Left kidney (tissue), 2 donors: Measurements from ENCODE around the gene PMM1. TPM values are rescaled to one million over a fixed set of nuclear protein-coding genes. Genes with fewer than 3 reads are reported as not detected.
"Not testable (repeated sequence)": the region's sequence is repeated elsewhere in the genome, so short reads cannot be mapped to it uniquely, and the experiment has no call there.

Source experiments
- DNase-seq: peaks from one replicate; pipeline ENCODE4 v3.0.0-alpha.2; 2013
- polyA plus RNA-seq: library from polyadenylated mRNA; unstranded; fragments of 120-200 nt; gene quantifications from one replicate; pipeline ENCODE4 v1.2.1, GENCODE V29; 2013; ENCODE audit not compliant: insufficient read length

PMM1 gene
- polyA plus RNA-seq, 1 donor, result 49.1 TPM

DNA sequence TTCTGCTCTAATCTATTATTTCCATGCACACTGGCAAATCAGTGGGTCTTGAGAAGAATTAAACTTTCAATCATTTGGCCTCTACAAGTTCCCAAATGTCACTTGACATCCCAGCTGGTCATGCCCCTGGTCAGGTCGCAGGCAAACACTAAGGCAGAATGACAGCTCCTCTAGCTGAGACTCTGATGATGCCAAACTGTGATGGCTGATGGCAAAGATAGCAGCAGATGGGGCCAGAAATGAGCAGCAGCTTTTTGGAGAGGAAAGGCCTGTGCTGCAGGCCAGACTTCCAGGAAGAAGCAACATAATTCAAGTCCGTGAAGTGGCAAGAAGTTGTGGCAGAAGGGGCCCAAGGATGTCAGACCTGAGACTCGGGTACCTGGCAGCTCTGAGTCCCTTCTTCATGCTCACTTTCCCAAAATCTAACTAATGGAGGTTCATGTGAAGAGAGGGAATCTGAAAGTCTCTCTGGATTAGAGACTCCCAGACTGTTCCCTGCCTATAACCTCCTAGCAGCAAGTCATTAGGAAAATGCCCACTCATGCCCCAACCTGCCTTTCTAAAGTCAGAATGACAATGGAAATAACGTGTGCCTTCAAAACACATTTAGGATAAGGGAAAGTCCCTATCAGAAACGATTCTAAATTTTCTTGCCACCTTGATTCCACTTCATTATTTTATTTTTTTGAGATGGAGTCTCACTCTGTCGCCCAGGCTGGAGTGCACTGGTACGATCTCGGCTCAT lies 9.4 kb upstream of the PMM1 start:
- no peak for DNase-seq

DNA sequence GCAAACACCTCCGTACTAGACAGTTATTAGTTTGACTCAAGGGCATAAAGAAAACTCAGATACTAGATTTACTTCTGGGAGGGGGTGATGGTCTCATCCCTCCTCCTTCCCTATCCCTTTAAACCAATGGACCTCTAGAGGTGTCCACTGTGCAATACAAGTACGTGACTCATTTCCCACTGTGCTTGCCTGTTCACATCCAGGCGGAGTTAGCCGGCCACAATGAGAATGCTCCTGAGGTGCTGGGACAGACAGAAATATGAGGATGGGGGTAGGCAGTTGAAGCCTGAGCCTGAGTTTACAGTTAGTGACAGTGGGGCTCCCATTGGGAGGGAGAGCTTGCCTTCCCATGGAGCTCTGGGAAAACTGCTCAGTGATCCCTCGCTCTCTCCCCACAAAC lies 8.4 kb upstream of the PMM1 start:
- no peak for DNase-seq

DNA sequence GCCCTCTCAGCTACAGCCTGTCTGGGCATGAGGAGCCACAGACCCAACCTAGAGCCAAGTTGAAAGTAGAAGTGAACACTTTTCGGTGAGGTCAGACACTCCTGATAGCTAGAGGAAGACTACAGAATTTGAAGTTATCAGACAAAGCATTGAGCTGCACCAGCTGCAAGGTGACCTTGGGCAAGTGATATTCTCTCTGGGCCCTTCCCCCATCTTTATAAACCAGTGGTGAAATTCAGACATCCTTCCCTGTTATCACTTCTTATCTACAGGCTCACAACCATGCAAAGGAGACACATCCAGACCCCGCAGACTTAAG lies 8.0 kb upstream of the PMM1 start:
- DNase-seq, result no peak

DNA sequence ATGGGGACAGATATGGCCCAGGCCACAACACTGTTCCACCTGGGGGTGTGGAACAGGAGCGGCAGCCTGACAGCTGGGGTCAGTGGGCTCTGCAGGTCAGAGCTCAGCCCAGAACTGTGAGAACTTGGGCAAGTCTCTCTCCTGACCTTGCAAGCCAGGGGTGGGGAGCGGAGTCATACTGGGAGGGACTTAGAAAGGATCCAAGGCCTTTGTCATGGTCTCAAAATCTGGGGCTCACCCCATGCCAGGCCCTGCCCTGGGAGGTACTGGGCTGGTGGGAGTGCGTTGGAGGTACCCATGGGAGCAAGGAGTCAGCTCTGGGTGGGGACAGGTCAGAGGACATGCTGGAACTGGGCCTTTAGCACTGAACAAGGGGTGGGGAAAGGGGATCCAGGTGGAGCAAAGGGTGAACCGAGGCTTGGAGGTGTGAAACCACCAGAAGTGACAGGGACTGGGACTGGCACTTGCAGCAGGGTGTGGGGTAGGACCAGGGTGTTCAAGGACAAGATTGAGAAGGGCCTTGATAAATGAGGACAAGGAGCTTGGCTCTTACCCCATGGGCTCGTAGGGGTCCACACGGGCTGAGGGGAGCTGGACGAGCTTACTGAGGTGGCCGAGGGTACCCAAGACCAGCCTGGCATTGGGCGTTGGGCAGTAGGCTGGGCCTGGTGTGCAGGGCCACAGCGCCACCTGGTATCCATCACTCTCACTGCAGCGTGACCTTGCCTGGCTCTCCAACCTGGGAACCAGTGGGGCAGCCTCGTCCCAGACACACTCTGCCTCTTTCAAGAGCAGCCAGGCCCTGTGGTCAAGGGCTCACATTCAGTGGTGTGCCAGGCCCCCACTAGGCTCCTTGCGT lies 7.4 kb upstream of the PMM1 start:
- DNase-seq, result no peak

DNA sequence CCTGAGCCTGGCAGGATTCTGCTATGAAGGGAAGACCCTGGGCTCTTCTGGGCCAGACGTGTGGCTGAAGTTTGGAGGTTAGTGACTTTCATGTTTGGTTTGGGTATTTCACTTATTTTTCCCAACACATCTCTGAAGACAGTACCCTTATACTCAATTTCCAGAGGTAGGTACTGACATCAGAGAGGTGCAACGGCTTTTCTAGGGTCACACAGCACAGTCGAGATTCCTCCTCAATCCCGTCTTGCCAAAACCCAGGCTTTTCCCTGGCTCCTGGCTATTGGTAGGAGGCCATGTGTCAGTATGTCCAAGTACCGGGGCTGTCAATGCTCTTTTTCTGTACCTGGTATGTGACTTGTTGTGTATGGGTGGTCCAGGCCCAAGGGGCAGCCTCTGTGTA lies 6.1 kb upstream of the PMM1 start:
- DNase-seq, result no peak

DNA sequence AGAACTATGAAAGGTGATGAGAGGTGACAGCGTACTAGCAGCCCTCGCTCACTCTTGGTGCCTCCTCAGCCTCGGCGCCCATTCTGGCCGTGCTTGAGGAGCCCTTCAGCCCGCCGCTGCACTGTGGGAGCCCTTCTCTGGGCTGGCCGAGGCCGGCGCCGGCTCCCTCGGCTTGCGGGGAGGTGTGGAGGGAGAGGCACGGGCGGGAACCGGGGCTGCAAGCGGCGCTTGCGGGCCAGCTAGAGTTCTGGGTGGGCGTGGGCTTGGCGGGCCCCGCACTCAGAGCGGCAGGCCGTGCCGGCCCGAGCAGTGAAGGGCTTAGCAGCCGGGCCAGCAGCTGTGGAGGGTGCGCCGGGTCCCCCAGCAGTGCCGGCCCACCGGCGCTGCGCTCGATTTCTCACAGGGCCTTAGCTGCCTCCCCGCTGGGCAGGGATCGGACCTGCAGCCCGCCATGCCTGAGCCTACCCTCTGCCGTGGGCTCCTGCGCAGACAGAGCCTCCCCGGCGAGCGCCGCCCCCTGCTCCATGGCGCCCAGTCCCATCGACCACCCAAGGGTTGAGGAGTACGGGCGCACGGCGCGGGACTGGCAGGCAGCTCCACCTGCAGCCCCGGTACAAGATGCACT lies 3.8 kb upstream of the PMM1 start:
- DNase-seq, result not testable (repeated sequence)

DNA sequence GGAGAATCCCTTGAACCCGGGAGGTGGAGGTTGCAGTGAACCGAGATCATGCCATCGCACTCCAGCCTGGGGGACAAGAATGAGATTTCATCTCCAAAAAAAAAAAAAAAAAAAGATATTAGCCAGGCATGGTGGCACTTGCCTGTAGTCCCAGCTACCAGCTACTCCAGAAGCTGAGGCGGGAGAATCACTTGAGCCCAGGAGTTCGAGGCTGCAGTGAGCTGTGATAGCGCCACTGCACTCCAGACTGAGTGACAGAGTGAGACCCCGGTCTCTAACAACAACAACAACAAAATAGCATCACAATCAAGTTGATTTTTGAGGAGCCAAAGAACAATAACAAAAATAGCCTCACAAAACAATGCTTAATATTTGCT lies 2.3 kb downstream of the PMM1 start:
- no peak for DNase-seq

DNA sequence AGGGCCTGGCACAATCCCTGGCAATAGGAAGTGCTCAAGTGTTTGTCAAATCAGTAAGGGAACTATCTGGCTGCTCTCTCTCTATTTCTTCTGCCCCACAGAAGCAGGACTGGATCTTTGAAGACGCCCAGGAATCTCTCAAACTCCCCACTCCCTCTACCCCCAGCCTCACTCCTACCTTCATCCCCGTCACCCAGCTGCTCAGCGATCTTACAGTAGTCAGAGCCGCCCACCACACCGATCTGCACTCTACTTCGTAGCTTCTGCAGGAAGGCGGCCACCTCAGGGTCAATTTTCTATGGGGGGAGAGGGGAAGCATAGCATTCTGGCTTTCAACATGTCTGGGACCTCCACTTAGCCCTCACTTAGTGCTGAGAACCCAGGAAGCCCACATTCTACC lies 3.7 kb downstream of the PMM1 start:
- no peak for DNase-seq

DNA sequence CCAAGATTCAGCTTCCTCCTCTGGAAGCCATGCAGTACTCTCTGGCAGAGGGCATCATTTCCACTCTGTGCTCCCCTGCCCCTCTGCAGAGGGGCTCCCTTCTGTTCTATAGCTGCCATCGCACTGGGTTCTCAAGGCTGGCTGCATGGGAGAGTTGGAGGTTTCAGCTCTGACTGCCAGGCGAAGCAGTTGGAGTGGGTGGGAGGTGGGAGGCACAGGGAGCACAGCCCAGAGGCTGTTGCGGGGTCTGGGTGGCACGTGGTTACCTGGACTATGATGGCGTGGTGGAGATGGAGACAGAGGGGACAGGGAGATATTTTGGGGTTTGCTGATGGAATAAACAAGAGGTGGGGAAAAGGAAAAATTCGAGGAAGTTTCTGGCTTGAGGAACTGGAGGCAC lies 4.8 kb downstream of the PMM1 start:
- no peak for DNase-seq

DNA sequence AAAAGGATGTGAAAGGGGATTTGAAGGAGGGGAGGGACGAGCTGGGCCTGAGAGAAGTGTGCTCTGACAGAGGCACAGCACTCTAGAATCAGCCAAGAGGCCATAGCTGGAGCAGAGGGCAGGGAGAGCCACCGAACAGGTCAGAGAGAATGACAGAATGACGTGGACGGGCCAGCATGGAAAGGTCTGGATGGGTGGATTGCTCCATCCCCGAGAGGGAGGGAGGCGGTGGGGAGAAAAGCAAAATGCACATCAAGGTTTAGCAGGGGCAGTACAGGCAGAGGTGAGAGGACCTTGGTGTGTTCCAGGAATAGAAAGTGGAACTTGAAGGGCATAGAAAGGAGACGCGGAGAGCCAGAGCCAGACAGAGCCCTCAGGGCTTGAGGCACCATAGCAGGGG lies 6.9 kb downstream of the PMM1 start:
- DNase-seq, result no peak

DNA sequence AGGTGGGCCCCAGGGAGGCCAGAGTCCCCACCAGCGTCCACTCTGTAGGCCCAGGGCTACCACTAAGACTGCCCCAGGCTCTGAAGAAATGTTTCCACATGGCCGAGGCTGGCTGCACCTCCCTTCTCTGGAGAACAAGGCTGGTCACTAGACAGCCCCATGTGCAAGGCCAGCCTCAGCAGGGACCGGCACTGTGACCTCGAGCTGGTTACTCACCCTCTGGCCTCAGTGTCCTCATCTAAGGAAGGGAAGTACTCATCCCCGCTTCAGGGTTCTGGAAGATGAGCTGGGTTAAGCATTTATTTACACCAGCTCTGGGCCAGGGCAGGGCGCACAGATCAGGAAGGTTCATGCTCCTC lies 9.7 kb downstream of the PMM1 start:
- no peak for DNase-seq

DNA sequence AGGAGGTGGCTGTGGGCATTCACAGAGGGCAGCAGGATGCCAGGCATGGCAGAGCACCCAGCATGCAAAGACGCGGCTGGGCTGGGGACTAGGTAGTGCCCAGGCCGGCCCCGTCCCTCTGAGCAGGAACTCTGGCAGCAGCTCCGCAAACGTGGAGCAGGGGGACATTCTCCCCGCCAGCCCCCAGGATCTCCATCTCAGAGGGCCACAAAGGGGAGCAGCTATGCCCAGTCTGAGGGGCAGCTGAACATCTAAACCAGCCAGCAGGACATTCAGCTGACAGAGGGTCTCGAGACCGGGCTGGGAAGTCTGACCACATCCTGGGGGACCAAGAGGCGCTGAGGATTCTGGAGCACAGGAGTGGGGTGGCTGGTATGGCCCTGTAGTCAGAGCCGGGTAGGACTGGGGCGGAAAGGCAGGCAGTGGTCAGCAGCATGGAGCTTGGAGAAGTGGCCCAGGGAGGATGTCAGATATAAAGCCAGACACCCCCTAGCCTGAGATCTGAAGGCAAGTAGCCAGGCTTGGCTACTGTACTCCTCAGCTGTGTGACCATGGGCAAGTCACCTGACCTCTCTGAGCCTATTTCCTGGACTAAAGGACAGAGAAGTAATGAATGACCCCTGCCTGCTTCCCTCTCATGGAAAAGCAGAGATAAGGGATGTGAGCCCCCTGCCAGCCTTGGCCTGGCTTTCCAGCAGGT lies 10.2 kb downstream of the PMM1 start:
- DNase-seq, result no peak

DNA sequence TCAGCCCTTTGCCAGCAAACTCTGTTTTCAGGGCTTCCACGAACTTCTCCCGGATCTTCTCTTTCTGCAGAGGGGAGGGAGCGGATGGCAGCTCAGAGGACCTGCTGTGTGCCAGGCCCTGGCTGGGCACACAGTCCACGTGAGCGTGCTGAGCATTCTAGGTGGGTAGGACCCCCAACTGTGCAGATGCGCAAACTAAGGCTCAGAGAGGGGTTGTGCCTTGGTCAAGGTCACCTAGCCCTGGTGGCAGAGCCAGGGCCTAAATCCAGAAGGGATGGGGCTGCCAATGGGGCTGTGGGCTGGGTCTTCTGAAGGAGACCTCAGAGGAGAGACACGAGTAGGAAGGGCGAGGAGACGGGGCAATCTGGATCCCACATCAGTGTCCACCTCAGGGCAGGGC lies 10.8 kb downstream of the PMM1 start:
- DNase-seq, result no peak

DNA sequence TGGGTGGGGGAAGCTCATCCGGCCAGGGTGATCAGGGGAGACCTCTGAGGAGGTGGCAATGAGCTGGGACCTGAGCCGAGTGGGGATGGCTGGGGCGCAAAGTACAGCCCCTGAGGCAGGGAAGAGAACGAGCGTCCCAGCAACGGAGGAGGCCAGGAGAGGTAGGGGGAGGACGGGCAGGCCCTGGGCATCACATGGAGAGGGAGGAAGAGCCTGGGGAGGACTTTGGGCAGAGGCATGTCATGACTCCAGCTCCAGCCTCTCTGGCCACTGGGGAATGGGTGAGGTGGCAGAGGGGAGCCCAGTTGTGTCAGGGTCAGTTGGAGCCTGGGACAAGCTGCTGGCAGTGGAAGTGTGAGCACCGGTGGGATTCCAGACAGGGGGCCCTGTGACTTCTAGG lies 11.5 kb downstream of the PMM1 start:
- DNase-seq, result no peak

DNA sequence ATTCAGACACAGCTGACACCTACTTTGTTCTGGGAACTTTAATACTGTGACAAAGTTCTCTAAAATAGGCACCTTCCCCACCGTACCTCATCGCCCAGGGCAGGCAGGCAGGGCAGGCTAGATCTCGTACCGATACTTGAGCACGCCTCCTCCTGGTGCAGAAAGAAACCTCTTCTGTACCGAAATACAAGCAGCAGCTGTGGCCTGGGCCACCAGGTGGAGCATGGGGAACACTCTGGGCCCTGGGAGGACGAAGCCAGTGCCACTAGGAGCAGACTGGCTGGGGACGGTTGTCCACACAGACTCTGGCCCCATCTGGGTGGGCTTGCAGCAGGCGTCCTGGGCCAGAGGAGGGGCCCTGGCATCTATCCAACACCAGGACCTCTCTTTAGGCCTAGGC lies 12.8 kb downstream of the PMM1 start:
- no peak for DNase-seq

DNA sequence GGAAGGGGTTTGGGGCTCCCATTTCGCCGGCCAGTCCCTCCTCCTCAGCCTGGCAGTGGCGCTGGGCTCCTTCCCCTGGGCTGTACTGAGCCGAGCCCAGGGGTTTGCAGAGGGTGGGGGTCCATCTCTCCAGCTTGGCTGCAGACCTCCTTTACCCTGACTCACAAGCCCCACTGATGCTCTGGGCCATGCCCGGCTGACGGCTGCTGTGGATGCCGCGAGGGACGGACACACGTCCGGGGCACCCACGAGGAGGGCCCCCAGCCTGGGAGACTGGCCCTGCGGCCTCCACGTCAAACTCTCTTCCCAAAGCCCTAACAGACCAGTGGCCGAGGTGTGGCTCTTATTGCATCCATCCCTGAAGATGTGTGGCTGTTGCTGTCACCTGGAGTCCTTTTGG lies 14.1 kb downstream of the PMM1 start:
- DNase-seq, result no peak

DNA sequence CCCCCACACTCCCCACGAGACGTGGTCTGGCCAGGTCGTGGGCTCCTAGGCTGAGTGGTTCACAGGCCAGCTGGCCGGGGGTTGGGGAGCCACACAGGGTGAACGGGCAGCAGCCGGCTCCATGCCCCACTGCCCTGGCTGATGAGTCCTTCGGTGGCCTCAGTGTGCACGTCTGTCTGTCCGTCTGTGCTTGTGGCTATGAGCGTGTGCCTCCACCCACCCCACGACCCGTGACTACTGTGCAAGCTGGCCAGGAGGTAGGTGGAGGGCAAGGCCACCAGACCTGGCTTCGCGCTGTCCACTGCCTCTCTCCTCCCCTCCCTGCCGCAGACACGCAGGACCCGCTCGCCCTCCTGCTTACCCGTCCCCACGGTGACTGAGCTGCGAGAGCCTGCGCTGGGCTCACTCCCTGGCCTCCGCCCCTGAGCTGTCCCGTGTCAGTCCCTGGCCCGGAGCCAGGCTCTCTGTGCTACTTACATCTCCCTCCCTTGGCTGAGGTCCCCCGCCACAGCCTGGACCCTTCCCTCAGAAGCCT lies 14.7 kb downstream of the PMM1 start:
- DNase-seq, result no peak

DNA sequence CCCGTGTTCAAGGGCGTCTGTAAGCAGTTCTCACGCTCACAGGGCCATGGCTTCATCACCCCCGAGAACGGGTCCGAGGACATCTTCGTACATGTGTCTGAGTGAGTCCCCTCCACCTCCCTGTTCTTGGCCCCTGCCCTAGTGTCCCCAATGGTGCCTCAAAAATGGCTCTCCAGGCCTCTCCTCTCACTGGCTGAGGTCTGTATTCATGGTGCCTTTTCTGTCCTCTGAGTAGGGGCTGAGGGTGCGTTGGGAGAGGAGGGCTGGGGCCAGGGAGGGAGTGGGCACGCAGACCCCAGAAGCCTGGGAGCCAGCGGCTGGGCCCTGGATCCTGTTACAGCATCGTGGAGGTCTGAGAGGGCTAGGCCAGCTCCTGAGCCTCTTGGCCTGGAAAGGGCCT lies 16.0 kb downstream of the PMM1 start:
- DNase-seq, result no peak

DNA sequence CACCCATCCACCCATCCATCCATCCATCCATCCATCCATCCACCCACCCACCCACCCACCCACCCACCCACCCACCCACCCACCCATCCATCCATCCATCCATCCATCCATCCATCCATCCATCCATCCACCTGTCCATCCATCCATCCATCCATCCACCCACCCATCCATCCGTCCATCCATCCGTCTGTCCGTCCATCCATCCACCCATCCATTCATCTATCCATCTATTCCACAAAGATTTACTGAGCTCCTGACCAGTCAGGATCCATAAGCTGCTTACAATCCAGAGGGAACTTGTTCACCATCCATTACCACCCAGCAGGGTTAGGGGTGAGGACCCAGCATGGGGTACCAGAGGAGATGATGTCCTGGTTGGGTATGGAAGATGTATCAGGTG lies 17.3 kb downstream of the PMM1 start:
- DNase-seq, result not testable (repeated sequence)

DNA sequence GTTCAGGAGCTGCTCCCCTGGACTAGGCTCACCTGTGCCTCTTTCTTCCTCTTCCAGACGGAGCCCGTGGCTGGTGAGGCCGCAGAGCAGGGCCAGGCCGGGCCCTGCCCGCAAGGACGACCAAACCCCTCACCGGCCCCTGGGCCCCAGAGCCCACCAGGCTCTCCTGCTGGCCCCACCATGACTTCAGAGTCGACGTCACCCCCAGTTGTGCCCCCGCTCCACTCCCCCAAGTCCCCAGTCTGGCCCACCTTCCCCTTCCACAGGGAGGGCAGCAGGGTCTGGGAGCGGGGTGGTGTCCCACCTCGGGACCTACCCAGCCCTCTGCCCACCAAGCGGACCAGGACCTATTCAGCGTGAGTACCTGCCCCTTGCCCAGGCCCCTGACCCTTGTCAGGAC lies 17.9 kb downstream of the PMM1 start:
- no peak for DNase-seq

DNA sequence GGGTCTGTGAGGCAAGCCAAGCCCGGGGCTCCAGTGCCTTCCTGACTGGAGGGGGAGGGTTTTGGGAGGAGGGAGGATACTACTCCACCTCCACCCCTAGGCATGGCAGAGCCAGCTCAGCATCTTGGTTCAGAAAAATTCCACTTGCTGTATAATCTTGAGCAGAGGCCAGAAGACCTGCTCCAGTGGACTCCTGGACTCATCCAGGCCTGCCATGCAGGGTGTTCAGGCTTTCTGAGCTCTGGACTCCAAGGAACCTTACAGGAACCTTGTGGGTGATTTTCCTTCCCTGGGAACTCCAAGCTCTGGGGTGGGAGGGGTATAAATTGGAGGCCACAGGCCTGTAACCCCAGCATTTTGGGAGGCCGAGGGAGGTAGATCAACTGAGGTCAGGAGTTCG lies 19.4 kb downstream of the PMM1 start:
- DNase-seq, result no peak

DNA sequence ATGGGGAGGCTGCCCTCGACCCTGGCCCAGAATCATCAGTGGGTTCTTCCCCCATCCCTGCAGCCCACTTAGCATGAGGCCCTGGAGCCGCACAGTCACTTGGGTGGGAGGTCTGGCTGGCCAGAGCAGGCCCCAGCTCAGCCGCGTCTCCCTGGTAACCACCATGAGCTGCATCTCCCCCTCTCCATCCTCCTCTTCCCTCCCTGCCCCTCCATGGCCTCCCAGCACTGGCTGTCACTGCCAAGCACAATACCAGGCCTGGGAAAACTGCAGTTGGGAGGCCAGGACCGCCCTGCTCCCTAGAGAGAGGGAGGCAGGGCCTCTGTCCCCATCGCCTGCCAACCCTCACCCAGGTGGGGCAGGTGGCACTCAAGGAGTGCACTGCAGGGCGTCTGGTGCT lies 20.8 kb downstream of the PMM1 start:
- DNase-seq, result no peak

DNA sequence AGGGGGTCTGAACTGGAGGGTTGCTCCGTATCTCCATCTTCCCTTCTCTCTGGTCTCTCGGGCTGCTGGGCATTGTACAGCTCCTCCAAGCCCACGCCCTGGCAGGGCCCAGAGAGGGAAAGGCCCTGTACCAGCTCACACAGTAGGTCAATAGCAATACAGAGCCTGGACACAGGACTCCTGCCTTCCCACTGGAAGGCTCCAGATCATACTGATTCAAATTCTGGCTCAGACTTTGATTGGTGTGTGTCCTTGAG lies 22.2 kb downstream of the PMM1 start:
- DNase-seq, result no peak
